Large intestine (tissue), 3 donors: ENCODE results near the gene ADCK1. TPM values are rescaled to one million over a fixed set of nuclear protein-coding genes. Genes with fewer than 3 reads are reported as not detected.

Experiments
- DNase-seq, 2 donors: peaks; one replicate each; pipeline versions ENCODE4 v3.0.0 to v3.0.0-alpha.2; 2013
- H3K27ac ChIP-seq: one replicate; pipeline ENCODE4 v1.5.1; 2013; ENCODE audit warnings: low read length
- H3K27me3 ChIP-seq: 2 replicates; pipeline ENCODE4 v1.6.1; 2013; ENCODE audit warnings: low read length; ENCODE audit not compliant: control insufficient read depth, insufficient read depth
- H3K36me3 ChIP-seq: 2 replicates; pipeline ENCODE4 v1.6.1; 2013; ENCODE audit warnings: low read length; ENCODE audit not compliant: control insufficient read depth, insufficient read depth
- H3K4me1 ChIP-seq: one replicate; pipeline ENCODE4 v1.6.1; 2013; ENCODE audit warnings: low read length; ENCODE audit not compliant: control insufficient read depth, insufficient read depth
- H3K4me3 ChIP-seq: one replicate; pipeline ENCODE4 v1.5.1; 2013; ENCODE audit warnings: low read length
- H3K9me3 ChIP-seq: one replicate; pipeline ENCODE4 v1.6.1; 2013; ENCODE audit warnings: mild to moderate bottlenecking, low read depth, low read length, moderate library complexity; ENCODE audit not compliant: control insufficient read depth
- WGBS: methylation state at CpG from one replicate; pipeline ENCODE4 v1.1.5; 2013; ENCODE audit warnings: low lambda C conversion rate; ENCODE audit not compliant: insufficient coverage; 5-methylcytosine and 5-hydroxymethylcytosine counted together
- polyA plus RNA-seq: library from polyadenylated mRNA; unstranded; fragments of 120-200 nt; gene quantifications from one replicate; pipeline ENCODE4 v1.2.1, GENCODE V29; 2013

ADCK1 gene
- polyA plus RNA-seq, 1 donor: 8.5 TPM

DNA sequence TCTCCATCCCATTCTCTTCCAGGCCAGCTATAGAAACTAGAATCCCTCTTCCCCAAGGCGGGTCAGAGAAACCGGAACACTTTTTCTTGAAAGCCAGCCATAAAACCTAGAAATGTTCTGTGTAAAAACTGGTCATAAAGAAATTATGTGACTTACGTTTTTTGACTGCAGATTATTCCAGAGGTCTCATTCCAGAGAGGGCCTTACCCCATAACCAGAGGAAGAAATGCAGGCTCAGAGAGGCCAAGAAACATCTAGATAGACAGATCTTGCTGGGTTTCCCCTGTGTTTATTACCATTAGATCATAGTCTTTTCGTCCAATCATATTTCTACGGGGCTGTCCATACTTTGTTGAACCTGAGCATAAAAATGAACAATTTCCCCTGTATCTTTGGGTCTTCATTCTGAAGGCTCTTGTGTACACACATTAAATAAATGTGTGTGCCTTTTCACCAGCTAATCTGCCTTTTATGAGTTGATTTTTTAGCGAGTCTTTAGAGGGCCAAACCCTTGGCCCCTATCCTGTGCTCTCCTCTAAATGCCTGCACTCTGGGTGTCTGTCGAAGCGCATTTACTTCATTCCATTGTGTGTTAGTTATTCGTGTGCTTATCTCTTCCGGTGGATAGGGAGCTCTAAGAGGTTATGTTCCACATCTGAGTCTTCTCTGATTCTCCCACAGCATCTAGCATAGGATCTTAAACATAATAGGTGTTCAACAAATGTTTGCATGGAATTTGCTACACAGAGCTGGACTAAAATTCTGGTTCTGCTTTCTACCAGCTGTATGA, 163.0 kb downstream of the ADCK1 start:
- H3K27ac ChIP-seq: no peak overlapping the region
- 52% methylated on average over 2 of the region's 10 CpGs for WGBS
- H3K36me3 ChIP-seq: no peaks in the 10 kb centered on the region
- no peaks in the 10 kb centered on the region for H3K9me3 ChIP-seq
- no peaks in the 10 kb centered on the region for H3K4me1 ChIP-seq
- no peak overlapping the region for H3K4me3 ChIP-seq
- DNase-seq: no peak
- peaks cover 31% of the 10 kb centered on the region for H3K27me3 ChIP-seq

DNA sequence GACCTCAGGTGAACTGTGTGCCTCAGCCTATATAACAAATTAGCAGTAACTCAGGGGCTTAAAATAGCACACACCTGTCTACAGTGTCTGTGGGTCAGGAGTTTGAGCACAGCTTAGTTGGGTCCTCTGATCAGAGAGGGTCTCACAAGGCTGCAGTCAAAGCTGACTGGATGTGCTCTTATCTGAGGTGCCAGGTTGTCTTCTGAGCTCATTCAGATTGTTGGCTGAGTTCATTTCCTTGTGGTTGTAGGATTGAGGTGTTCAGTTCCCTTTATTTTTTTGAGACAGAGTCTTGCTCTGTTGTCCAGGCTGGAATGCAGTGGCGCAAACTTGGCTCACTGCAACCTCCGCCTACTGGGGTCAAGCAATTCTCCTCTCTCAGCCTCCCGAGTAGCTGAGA, 164.7 kb downstream of the ADCK1 start:
- no peaks in the 10 kb centered on the region for H3K9me3 ChIP-seq

DNA sequence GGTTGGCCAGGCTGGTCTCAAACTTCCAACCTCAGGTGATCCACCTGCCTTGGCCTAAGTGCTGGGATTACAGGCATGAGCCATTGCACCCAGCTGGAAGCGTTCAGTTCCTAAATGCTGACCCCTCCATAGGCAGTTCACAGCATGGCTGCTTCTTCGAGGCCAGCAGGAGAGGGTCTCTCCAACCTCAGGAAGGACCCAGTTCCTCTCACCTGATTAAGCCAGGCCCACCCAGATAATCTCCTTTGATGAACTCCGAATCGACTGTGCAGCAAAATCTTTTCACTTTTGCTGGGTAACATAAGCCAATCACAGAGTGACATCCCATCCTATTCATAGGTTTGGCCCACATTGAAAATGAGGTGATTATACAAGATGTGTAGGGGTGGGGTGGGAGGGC, 165.1 kb downstream of the ADCK1 start:
- Histone ChIP-seq H3K4me3 (no peak overlapping the region), H3K27me3 (peaks cover 32% of the 10 kb centered on the region), H3K27ac (no peak overlapping the region), H3K36me3 (no peaks in the 10 kb centered on the region), H3K4me1 (no peaks in the 10 kb centered on the region), H3K9me3 (no peaks in the 10 kb centered on the region)
- WGBS: no CpG with 5 or more reads among the region's 4 CpGs
- DNase-seq: no peak

More for the DNA sequence above, 164.7 kb downstream of the ADCK1 start:
- H3K36me3 ChIP-seq: no peaks in the 10 kb centered on the region
- H3K27ac ChIP-seq: no peak overlapping the region
- DNase-seq: no peak
- H3K27me3 ChIP-seq: peaks cover 32% of the 10 kb centered on the region
- no peak overlapping the region for H3K4me3 ChIP-seq
- H3K4me1 ChIP-seq: no peaks in the 10 kb centered on the region
- WGBS: no CpG with 5 or more reads among the region's 3 CpGs

DNA sequence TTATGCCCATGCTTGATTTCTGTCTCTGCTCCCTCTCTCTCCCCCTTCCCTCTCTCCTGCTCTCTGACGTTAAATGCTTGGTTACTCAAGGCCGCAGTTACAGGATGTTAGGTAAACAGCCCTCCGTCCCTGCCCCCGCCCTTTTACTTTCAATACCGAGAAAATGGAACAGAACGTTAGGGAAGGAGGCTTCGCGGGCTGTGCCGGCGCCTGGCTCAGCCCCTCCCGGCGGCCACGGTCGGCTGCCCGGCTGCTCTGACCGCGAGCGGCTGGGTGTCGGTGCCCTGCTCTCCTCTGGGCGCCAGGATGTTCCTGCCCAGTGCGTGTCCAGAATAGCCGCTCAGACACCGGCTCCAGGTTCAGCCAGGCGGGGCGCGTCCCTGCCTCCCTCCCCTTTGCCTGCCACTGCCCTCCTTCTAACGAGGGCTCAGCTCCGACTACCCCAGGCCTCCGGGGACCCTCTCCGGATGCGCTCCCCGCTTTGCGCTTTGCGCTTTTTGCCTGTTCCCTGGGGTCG, 166.1 kb downstream of the ADCK1 start:
- H3K4me3 ChIP-seq: peak overlapping the region; percentile 6
- no peak overlapping the region for H3K27ac ChIP-seq
- WGBS: no CpG with 5 or more reads among the region's 35 CpGs

DNA sequence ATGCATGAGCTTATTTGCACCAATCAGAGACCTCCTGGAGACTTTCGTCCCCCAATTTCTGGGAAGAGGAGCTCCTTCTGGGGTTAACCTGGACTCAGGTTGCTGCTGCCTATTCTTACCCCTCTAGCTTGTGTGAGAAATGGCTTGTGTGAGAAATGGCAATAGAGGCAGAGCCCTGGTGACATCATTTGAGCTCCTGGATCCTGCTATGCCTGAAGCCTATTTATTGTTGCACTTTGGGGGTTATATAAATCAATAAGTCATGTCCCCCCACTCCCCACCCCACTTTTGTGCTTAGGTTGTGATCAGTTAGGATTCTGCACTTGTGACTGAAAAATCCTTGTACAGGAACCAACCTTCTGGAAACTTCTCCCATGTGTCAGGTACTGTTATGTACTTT, 167.2 kb downstream of the ADCK1 start:
- DNase-seq: no peak
- WGBS: no CpG with 5 or more reads among the region's 1 CpG
- H3K27me3 ChIP-seq: peaks cover 32% of the 10 kb centered on the region
- H3K4me1 ChIP-seq: no peaks in the 10 kb centered on the region
- no peak overlapping the region for H3K4me3 ChIP-seq
- no peak overlapping the region for H3K27ac ChIP-seq
- H3K36me3 ChIP-seq: no peaks in the 10 kb centered on the region
- no peaks in the 10 kb centered on the region for H3K9me3 ChIP-seq

More for the DNA sequence above, 166.1 kb downstream of the ADCK1 start:
- peak in 1 of 2 donors; percentile 31 for DNase-seq
- H3K27me3 ChIP-seq: peaks cover 32% of the 10 kb centered on the region
- H3K4me1 ChIP-seq: no peaks in the 10 kb centered on the region
- H3K9me3 ChIP-seq: no peaks in the 10 kb centered on the region
- no peaks in the 10 kb centered on the region for H3K36me3 ChIP-seq

DNA sequence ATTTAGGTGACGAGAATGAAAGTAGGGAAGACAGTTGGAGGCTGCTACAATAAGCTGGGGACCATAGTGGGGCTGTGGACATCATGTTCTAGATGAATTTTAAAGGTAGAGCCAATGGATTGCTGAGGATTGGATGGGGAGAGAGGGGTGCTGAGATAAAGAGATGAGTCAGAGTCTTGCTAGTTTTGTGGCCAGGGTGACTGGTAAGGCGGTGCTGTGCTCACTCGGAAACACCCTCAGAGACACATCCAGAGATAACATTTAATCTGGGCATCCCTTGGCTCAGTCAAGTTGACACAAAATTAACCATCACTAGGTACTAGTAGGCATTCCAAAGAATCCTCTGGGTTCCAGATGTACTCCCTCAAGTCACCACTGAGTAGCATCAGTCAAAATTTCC, 170.7 kb downstream of the ADCK1 start:
- H3K9me3 ChIP-seq: no peaks in the 10 kb centered on the region
- H3K27me3 ChIP-seq: peaks cover 23% of the 10 kb centered on the region

DNA sequence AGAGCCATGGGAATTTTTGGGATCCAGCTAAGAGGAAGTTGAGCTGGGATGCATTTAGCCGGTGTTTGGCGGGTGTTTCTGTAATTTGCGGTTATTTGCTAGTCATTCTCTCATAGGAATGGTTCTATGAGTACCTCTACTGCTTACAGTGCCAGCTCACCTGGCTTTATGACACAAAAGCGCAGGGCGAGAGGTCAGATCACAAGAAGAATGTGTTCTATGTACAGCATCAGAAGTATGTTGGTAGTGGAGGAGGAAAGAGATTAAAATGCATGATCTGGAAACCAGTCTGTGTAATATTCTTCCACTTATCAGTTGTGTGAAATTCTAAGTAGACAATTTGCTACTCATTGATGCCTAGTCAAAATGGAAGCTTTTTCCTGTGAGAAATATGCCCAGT, 173.3 kb downstream of the ADCK1 start:
- Histone ChIP-seq H3K36me3 (no peaks in the 10 kb centered on the region), H3K27ac (no peak overlapping the region), H3K9me3 (no peaks in the 10 kb centered on the region), H3K27me3 (peaks cover 3% of the 10 kb centered on the region), H3K4me3 (no peak overlapping the region), H3K4me1 (no peaks in the 10 kb centered on the region)
- DNase-seq: no peak
- 100% methylated on average over 2 of the region's 5 CpGs for WGBS

More for the DNA sequence above, 170.7 kb downstream of the ADCK1 start:
- H3K36me3 ChIP-seq: no peaks in the 10 kb centered on the region
- no peaks in the 10 kb centered on the region for H3K4me1 ChIP-seq
- no peak for DNase-seq
- no peak overlapping the region for H3K27ac ChIP-seq
- 86% methylated on average over 1 of the region's 3 CpGs for WGBS
- no peak overlapping the region for H3K4me3 ChIP-seq

DNA sequence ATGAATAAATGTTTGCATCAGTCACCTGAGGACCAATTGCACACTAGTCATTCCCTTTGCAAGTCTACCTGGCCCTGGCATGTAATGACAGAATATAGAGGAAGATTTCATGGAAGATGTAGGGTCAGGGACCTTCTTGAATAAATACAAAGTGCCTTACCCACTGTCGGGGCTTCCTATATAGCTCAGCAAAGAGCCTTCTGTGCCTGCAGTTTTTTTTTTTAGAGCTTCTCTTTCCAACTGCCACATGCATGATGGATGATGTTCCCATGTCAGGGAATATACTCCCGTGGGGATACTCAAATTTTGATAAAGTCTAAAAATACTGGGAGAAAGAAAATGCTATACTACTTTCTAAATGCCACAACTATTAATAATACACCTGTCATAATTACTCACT, 176.7 kb downstream of the ADCK1 start:
- peaks cover 25% of the 10 kb centered on the region for H3K27me3 ChIP-seq
- H3K36me3 ChIP-seq: no peaks in the 10 kb centered on the region
- 40% methylated on average over 1 of the region's 2 CpGs for WGBS
- H3K4me1 ChIP-seq: no peaks in the 10 kb centered on the region
- no peak for DNase-seq
- H3K9me3 ChIP-seq: no peaks in the 10 kb centered on the region
- no peak overlapping the region for H3K4me3 ChIP-seq
- H3K27ac ChIP-seq: no peak overlapping the region

DNA sequence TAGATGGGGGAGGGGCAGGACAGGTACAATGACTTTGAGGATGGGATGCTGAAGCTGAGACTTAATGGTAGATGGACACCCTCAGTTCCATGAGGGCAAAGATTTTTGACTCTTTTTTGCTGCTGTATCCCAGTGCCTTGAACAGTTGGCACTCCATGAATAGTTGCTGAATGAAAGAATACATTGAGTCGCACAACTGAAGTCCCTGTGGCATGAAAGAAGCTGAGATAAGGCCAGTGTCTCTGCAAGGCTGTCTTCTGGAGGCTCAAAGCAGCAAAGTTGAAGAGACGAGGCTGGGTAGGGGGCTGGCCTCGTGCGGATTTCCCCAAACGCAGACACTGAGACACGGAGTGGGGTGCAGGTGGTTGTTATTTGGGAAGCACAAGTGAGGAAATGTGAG, 179.3 kb downstream of the ADCK1 start:
- Histone ChIP-seq H3K4me3 (no peak overlapping the region), H3K4me1 (no peaks in the 10 kb centered on the region), H3K27me3 (peaks cover 25% of the 10 kb centered on the region), H3K27ac (no peak overlapping the region), H3K36me3 (no peaks in the 10 kb centered on the region), H3K9me3 (no peaks in the 10 kb centered on the region)
- WGBS: 67% methylated on average over 2 of the region's 6 CpGs
- no peak for DNase-seq

DNA sequence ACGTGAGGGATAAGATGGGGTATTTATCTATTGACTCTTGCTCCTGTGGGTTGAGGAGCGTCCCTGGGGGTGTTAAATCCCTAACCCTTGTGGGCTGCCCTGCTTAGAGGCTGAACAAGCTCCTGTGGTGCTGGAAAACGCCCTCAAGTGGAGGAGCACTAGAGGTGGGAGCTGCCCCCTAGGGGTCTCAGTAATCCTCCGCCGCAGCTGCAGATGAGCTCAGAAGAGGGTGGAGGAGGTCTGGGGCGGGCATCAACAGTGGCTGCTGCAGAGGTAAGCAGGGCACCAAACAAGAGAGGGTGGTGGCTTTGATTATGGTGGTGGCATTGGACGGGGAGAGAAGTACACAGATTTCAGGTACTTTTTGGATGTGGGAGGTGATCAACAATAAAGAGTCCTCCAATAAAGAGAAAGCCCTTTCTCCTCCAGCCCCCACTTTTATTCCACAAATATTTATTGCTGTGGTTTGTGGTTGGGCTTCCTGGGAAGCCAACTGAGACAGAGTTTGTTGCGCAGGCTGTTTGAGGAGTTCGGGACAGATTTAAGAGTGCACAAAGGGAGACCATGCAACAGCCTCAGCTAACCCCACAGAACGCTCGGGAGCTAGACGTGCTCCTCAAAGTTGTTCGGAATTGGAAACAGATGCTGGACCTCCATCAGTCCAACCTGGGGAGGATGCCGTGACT, 179.9 kb downstream of the ADCK1 start:
- no peak for DNase-seq
- no CpG with 5 or more reads among the region's 14 CpGs for WGBS
- Histone ChIP-seq H3K36me3 (no peaks in the 10 kb centered on the region), H3K27ac (no peak overlapping the region), H3K27me3 (peaks cover 25% of the 10 kb centered on the region), H3K9me3 (no peaks in the 10 kb centered on the region), H3K4me3 (no peak overlapping the region), H3K4me1 (no peaks in the 10 kb centered on the region)
